Naive B cell (primary cell): ENCODE results near the gene CHI3L1. TPM values are rescaled to one million over a fixed set of nuclear protein-coding genes. Genes with fewer than 3 reads are reported as not detected.

Experiments
- ATAC-seq, 2 donors: fragments of 150-1000 bp; cut with Tn5 transposase; 2 replicates each; pipeline ENCODE4 v1.10.0; 2021; ENCODE audit warnings: low read depth in 2 of 2, mild to moderate bottlenecking in 2 of 2, moderate library complexity in 2 of 2
- DNase-seq: peaks from one replicate; pipeline ENCODE4 v3.0.0; 2022
- H3K27ac Mint-ChIP-seq, 6 donors: one replicate each; pipeline ENCODE4 v1.8.0; 2020 to 2022; ENCODE audit warnings: mild to moderate bottlenecking in 6 of 6, mixed read lengths in 6 of 6, moderate library complexity in 5 of 6, inconsistent platforms in 2 of 6
- H3K27me3 Mint-ChIP-seq, 3 donors: one replicate each; pipeline ENCODE4 v1.8.0; 2021 to 2022; ENCODE audit warnings: mixed read lengths in 3 of 3, mild to moderate bottlenecking in 1 of 3
- H3K36me3 Mint-ChIP-seq, 2 donors: one replicate each; pipeline ENCODE4 v1.8.0; 2020 to 2022; ENCODE audit warnings: mixed read lengths in 2 of 2, inconsistent platforms in 1 of 2, mild to moderate bottlenecking in 1 of 2
- H3K4me1 Mint-ChIP-seq, 3 donors: one replicate each; pipeline ENCODE4 v1.8.0; 2020 to 2022; ENCODE audit warnings: mixed read lengths in 3 of 3, inconsistent platforms in 1 of 3, mild to moderate bottlenecking in 1 of 3, moderate library complexity in 1 of 3
- H3K4me3 Mint-ChIP-seq, 8 donors: one replicate each; pipeline ENCODE4 v1.8.0; 2020 to 2022; ENCODE audit warnings: mild to moderate bottlenecking in 8 of 8, mixed read lengths in 8 of 8, moderate library complexity in 8 of 8, inconsistent platforms in 2 of 8
- H3K9me3 Mint-ChIP-seq, 7 donors: one replicate each; pipeline ENCODE4 v1.8.0; 2020 to 2022; ENCODE audit warnings: mixed read lengths in 7 of 7, mild to moderate bottlenecking in 5 of 7, inconsistent platforms in 2 of 7, moderate library complexity in 1 of 7
- polyA plus RNA-seq, 6 donors: library from polyadenylated mRNA; unstranded; fragments of 300-500 nt; fragmentation: Illumina TruSeq; gene quantifications; one replicate each; pipeline ENCODE4 v1.2.3, GENCODE V29; 2021; ENCODE audit warnings: low read depth in 6 of 6

Gene CHI3L1
- polyA plus RNA-seq, 6 donors from 2014 or later = 0.32 TPM; not detected in 5

DNA sequence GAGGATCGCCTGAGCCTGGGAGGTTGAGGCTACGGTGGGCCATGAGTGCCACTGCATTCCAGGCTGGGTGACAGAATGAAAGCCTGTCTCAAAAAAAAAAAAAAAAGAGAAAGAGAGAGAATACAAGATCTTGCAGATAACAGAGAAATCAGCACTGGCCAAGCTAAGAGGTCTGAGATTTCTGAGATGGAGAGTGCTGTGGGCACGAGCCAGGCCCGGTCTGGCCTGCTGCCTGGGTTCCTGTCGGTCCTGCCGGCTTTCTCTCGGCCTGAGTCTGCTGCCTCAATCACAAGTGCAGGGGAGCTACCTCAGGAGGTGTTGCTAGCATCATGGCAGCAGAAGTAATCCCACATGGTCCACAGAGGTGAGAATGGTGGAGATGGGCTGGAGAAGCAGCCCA lies 40.0 kb downstream of the CHI3L1 start:
- H3K27ac Mint-ChIP-seq = no peak overlapping the region
- DNase-seq (no peak), ATAC-seq (no peak)
- no peak overlapping the region for H3K4me3 Mint-ChIP-seq
- peaks cover 0 to 6% (median 2%) of the 10 kb centered on the region in 7 donors for H3K9me3 Mint-ChIP-seq
- H3K27me3 Mint-ChIP-seq = peaks cover 0 to 13% (median 11%) of the 10 kb centered on the region in 3 donors
- H3K4me1 Mint-ChIP-seq = no peaks in the 10 kb centered on the region
- H3K36me3 Mint-ChIP-seq = peaks cover 0 to 23% of the 10 kb centered on the region in 2 donors

DNA sequence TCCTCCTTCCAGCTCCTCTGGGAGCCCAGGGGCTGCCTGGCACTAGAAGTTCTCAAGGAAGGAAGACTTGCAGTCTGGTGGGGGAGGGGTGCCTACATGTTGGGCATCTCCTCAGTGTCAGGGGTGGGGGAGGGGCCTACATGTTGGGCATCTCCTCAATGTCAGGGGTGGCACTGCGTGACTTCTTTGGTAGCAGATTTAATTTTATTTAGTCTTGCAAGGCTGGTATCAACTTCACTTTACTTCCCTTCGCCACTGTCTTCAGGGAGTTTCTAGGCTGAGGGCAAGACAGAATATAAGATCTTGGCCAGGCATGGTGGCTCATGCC lies 40.5 kb downstream of the CHI3L1 start:
- Mint-ChIP-seq H3K36me3 (peaks cover 0 to 23% of the 10 kb centered on the region in 2 donors), H3K27ac (peak overlapping the region in 1 of 6 donors; percentile 81), H3K27me3 (peaks cover 0 to 13% (median 11%) of the 10 kb centered on the region in 3 donors), H3K9me3 (peaks cover 0 to 6% (median 2%) of the 10 kb centered on the region in 7 donors), H3K4me1 (no peaks in the 10 kb centered on the region), H3K4me3 (no peak overlapping the region)
- no peak for ATAC-seq
- no peak for DNase-seq

GRCh38 chr1:203145321-203146041 lies 41.0 kb downstream of the CHI3L1 start:
- H3K4me3 Mint-ChIP-seq = no peak overlapping the region
- peaks cover 0 to 13% (median 11%) of the 10 kb centered on the region in 3 donors for H3K27me3 Mint-ChIP-seq
- ATAC-seq (no peak), DNase-seq (no peak)
- peaks cover 0 to 23% of the 10 kb centered on the region in 2 donors for H3K36me3 Mint-ChIP-seq
- H3K9me3 Mint-ChIP-seq = peaks cover 0 to 6% (median 2%) of the 10 kb centered on the region in 7 donors
- H3K4me1 Mint-ChIP-seq = no peaks in the 10 kb centered on the region
- H3K27ac Mint-ChIP-seq = peak overlapping the region in 2 of 6 donors; percentile 74 to 81

DNA sequence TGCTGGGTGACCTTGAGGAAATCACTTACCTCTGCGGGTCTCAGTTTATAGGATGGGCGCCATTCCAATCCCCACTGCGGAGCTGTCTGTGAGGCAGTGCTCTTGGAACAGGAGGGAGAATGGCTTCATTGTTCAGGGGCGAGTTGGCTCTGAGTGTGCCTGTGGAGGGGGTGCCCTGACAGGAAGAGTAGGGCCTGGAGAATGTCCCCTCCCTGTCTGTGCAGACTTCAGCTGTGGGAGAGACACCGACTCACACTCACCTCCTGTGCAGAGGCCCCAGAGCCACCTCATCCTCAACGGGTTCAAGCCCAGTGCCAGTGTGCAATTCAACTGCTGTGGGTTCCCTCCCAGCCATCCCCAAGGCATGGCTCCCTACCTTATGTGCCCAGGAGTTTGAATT lies 41.8 kb downstream of the CHI3L1 start:
- no peaks in the 10 kb centered on the region for H3K4me1 Mint-ChIP-seq
- H3K27ac Mint-ChIP-seq = no peak overlapping the region
- peaks cover 0 to 13% (median 11%) of the 10 kb centered on the region in 3 donors for H3K27me3 Mint-ChIP-seq

DNA sequence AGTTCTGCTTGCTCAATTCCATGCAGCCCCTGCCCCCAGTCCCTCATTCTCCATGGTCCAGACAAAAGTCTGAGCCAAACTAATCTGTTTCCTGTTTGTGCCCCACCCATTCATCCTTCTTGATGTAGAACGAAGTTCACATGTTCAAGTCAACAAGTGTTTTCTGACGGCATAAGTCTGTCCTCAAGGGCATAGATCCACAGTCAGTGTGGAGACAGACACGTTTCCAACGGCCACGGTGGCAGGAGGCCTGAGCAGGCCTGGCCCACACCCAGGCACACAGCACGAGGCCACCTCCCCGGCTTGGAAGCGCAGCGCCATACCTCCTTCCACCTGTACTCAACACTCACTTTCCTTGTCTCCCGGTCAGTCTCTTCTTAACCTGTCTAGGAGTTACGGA lies 42.9 kb downstream of the CHI3L1 start:
- Mint-ChIP-seq H3K27ac (no peak overlapping the region), H3K4me1 (no peaks in the 10 kb centered on the region)

More for the DNA sequence above, 41.8 kb downstream of the CHI3L1 start:
- DNase-seq (no peak), ATAC-seq (no peak)
- H3K36me3 Mint-ChIP-seq = peaks cover 0 to 23% of the 10 kb centered on the region in 2 donors
- peaks cover 0 to 6% (median 2%) of the 10 kb centered on the region in 7 donors for H3K9me3 Mint-ChIP-seq
- H3K4me3 Mint-ChIP-seq = peak overlapping the region in 1 of 8 donors; percentile 56

GRCh38 chr1:203142684-203143408 lies 43.7 kb downstream of the CHI3L1 start:
- Mint-ChIP-seq H3K27me3 (peaks cover 0 to 13% (median 11%) of the 10 kb centered on the region in 3 donors), H3K9me3 (peaks cover 0 to 6% (median 2%) of the 10 kb centered on the region in 7 donors), H3K36me3 (peaks cover 0 to 23% of the 10 kb centered on the region in 2 donors), H3K27ac (no peak overlapping the region), H3K4me3 (no peak overlapping the region), H3K4me1 (no peaks in the 10 kb centered on the region)
- DNase-seq (no peak), ATAC-seq (no peak)

More for the DNA sequence above, 42.9 kb downstream of the CHI3L1 start:
- ATAC-seq = no peak
- peaks cover 0 to 13% (median 11%) of the 10 kb centered on the region in 3 donors for H3K27me3 Mint-ChIP-seq
- H3K36me3 Mint-ChIP-seq = peaks cover 0 to 23% of the 10 kb centered on the region in 2 donors
- DNase-seq = no peak
- peaks cover 0 to 6% (median 2%) of the 10 kb centered on the region in 7 donors for H3K9me3 Mint-ChIP-seq
- no peak overlapping the region for H3K4me3 Mint-ChIP-seq

DNA sequence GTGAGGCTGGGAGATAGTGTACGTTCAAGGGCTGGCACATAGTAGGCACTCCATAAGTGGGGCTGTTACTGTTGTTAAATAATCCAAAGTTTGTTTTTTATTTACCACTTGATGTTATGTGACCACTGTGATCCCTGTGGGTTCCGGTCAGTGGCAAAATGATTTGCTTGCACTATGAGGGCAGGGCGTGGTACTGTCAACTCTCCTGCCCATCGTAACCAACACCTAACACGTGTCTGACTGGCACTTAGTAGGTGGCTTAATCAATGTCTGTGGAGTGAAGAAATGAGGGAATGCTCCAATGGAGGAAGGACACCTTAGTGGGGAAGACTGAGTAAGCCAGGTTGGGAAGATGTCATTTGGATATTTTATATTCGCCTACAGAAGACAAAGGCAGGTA lies 44.4 kb downstream of the CHI3L1 start:
- Mint-ChIP-seq H3K4me3 (no peak overlapping the region), H3K36me3 (peaks cover 0 to 23% of the 10 kb centered on the region in 2 donors), H3K27me3 (peaks cover 2 to 14% (median 13%) of the 10 kb centered on the region in 3 donors), H3K4me1 (no peaks in the 10 kb centered on the region), H3K9me3 (peaks cover 0 to 6% (median 2%) of the 10 kb centered on the region in 7 donors), H3K27ac (peak overlapping the region in 1 of 6 donors; percentile 49)
- DNase-seq (no peak), ATAC-seq (no peak)

DNA sequence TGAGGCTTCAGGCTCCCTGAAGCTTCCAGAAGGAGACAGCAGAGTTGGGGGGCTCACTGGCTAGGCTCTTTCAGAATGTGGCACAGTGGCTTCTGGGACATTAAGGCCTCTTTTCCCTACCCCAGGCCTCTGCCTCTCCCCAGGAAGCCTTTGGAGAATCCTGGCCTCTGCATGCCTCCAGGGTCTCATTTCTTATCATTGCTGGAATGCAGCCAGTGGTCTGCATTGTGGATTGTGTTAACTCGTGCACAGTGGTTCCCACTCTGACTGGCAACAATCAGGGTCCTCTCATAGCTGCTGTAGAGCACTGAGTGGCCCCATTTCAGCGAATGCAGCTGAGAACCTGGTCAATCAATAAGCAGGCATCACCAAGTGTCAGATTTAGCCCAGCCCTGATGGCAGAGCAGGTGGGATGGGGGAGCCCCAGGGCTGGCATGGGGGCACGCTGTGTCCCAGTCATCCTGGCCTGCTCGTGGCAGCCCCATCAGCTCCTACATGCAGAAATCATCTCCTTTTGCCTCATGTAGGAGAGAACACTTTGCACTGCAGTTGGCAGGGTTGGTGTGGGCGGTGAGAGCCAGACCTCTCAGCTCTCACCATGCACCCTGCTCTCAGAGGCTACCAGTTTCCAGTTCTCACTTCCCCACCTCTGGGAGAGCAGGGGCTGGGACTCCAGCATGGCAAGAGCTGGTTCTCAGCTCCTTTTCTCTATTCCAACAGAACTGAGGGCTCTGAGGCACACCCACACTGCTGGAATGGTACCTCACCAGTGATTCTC lies 45.6 kb downstream of the CHI3L1 start:
- H3K27me3 Mint-ChIP-seq = peaks cover 10 to 21% (median 13%) of the 10 kb centered on the region in 3 donors
- peaks cover 4 to 9% (median 6%) of the 10 kb centered on the region in 3 donors for H3K4me1 Mint-ChIP-seq
- DNase-seq (no peak), ATAC-seq (no peak)
- no peak overlapping the region for H3K27ac Mint-ChIP-seq
- H3K9me3 Mint-ChIP-seq = peaks cover 0 to 6% (median 2%) of the 10 kb centered on the region in 7 donors
- H3K4me3 Mint-ChIP-seq = no peak overlapping the region
- H3K36me3 Mint-ChIP-seq = peaks cover 0 to 23% of the 10 kb centered on the region in 2 donors

DNA sequence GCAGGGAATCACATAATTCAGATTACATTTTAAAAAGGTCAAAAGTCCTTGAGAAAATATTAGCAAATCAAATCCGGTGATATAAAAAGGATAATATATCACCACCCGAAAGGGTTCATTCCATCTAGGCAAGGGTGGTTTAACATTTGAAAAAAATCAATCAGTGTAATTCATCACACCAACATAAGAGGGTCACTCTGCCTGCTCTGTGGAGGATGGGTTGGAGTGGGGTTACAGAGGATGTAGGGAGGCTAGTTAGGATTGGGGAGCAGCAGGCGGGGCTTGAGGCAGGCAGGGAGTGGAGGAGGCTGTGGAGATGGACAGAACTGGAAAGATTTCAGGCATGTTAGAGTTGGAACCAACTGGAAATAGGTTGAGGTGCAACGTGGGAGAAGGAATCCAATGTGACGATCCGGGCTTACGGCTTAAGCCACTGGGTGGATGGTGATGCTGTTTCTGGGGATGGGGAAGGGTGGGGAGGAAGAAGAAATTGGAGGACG lies 46.5 kb downstream of the CHI3L1 start:
- Mint-ChIP-seq H3K4me3 (no peak overlapping the region), H3K27me3 (peaks cover 12 to 21% (median 13%) of the 10 kb centered on the region in 3 donors), H3K4me1 (peaks cover 7 to 13% (median 13%) of the 10 kb centered on the region in 3 donors), H3K9me3 (peaks cover 0 to 6% (median 2%) of the 10 kb centered on the region in 7 donors), H3K36me3 (peaks cover 0 to 23% of the 10 kb centered on the region in 2 donors), H3K27ac (no peak overlapping the region)
- DNase-seq = no peak
- ATAC-seq = no peak

DNA sequence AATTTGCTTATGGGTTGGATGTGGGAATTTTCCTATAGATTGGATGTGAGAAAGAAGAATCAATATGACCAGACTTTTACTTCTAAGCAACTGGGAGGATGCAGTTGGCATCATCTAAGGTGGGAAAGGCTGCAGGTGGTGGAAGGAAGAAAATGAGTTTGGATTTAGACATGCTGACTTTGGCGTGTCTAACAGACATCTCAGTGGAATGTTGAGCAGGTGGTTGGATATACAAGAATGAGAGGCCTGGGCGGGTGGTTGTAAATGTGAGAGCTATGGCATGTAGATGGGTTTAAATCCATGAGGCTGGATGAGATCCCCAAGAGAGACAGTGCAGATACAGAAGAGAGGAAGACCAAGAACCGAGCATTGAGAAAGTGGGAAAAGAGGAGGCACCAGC lies 48.4 kb downstream of the CHI3L1 start:
- no peaks in the 10 kb centered on the region for H3K9me3 Mint-ChIP-seq
- ATAC-seq = no peak
- peaks cover 7 to 13% (median 13%) of the 10 kb centered on the region in 3 donors for H3K4me1 Mint-ChIP-seq
- no peak for DNase-seq
- peaks cover 0 to 11% of the 10 kb centered on the region in 2 donors for H3K36me3 Mint-ChIP-seq
- H3K27me3 Mint-ChIP-seq = peaks cover 6 to 21% (median 17%) of the 10 kb centered on the region in 3 donors
- no peak overlapping the region for H3K4me3 Mint-ChIP-seq
- no peak overlapping the region for H3K27ac Mint-ChIP-seq

- Mint-ChIP-seq H3K27me3 (peaks cover 6 to 17% (median 15%) of the 10 kb centered on the region in 3 donors), H3K4me1 (peaks cover 7 to 13% (median 13%) of the 10 kb centered on the region in 3 donors), H3K9me3 (no peaks in the 10 kb centered on the region), H3K36me3 (peaks cover 0 to 4% of the 10 kb centered on the region in 2 donors), H3K4me3 (no peak overlapping the region), H3K27ac (no peak overlapping the region)
- DNase-seq = no peak
- ATAC-seq = no peak
Observed at GRCh38 chr1:203137324-203137723, 49.2 kb downstream of the CHI3L1 start.

DNA sequence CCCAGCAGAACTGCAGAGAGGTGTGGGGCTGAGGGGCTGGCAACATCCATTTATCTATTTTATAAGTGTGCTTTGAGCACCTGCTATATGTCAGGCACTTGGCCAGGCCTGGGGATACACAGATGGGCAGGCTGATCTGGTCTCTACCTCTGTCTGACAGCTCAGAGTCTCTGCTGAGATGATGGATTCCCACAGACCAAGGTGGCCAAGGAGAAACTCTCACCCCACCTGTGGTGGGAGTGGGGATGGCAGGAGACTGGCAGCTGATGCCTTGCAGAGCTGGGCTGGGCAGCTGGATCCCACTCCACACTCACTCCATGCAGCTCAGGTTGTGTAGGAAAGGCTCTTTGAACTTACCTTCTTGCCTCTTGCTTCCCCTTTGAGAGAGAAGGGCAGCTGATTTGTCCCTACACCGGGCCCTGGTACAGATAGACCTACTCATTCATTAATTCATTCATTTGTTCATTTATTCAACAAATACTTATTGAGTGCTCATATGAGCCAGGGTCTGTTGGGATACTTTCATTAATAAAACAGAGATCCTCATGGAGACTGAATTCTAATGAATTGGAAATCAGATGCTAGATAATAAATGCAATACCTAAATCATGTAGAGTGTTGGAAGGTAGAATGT lies 50.0 kb downstream of the CHI3L1 start:
- Mint-ChIP-seq H3K9me3 (no peaks in the 10 kb centered on the region), H3K4me3 (peak overlapping the region in 1 of 8 donors; percentile 71), H3K4me1 (peaks cover 7 to 13% (median 13%) of the 10 kb centered on the region in 3 donors), H3K36me3 (no peaks in the 10 kb centered on the region), H3K27ac (no peak overlapping the region), H3K27me3 (peaks cover 0 to 24% (median 12%) of the 10 kb centered on the region in 3 donors)
- DNase-seq = no peak
- no peak for ATAC-seq
